ENCODE measurements around the gene CDT1.

Gene CDT1

GRCh38 chr16:88778271-88778525 lies 25.4 kb upstream of the CDT1 start:
- Histone ChIP-seq H3K27ac (ENCODE audit: low read depth, low read length) (no peak overlapping the region), H3K79me2 (ENCODE audit: insufficient read depth, low read length) (no peaks in the 10 kb centered on the region), H3K9me2 (replicated peaks; ENCODE audit: insufficient read depth, low read length) (no peaks in the 10 kb centered on the region), H3K9ac (ENCODE audit: low read length) (no peak overlapping the region), H4K20me1 (ENCODE audit: low read depth, low read length) (no peaks in the 10 kb centered on the region), H3K9me3 (ENCODE audit: insufficient read depth, low read length) (no peaks in the 10 kb centered on the region), H3K4me3 (ENCODE audit: insufficient read depth, low read length, poor library complexity, severe bottlenecking) (no peak overlapping the region), H3K4me2 (ENCODE audit: low read depth, low read length, poor library complexity, severe bottlenecking) (no peak overlapping the region), H3K36me3 (ENCODE audit: low read length) (no peaks in the 10 kb centered on the region), H2AFZ (ENCODE audit: low read depth, low read length, severe bottlenecking) (no peak overlapping the region), H3K27me3 (ENCODE audit: low read length) (no peaks in the 10 kb centered on the region), H3F3A (ENCODE audit: insufficient read depth) (no peaks in the 10 kb centered on the region)
- TF ChIP-seq CTCF (IDR thresholded peaks at IDR 0.05; ENCODE audit: insufficient read depth, low read length, poor library complexity, severe bottlenecking) = no peak
- no peak for TF ChIP-seq EZH2phosphoT487 (conservative IDR thresholded peaks at IDR 0.05; ENCODE audit: low read length)

GRCh38 chr16:88778541-88779065 lies 25.0 kb upstream of the CDT1 start:
- Histone ChIP-seq H3K4me2 (ENCODE audit: low read depth, low read length, poor library complexity, severe bottlenecking) (no peak overlapping the region), H3K9ac (ENCODE audit: low read length) (no peak overlapping the region), H3K9me2 (replicated peaks; ENCODE audit: insufficient read depth, low read length) (no peaks in the 10 kb centered on the region), H4K20me1 (ENCODE audit: low read depth, low read length) (no peaks in the 10 kb centered on the region), H3K27me3 (ENCODE audit: low read length) (no peaks in the 10 kb centered on the region), H3F3A (ENCODE audit: insufficient read depth) (no peaks in the 10 kb centered on the region), H3K4me3 (ENCODE audit: insufficient read depth, low read length, poor library complexity, severe bottlenecking) (no peak overlapping the region), H3K79me2 (ENCODE audit: insufficient read depth, low read length) (no peaks in the 10 kb centered on the region), H3K27ac (ENCODE audit: low read depth, low read length) (no peak overlapping the region), H3K36me3 (ENCODE audit: low read length) (no peaks in the 10 kb centered on the region), H3K9me3 (ENCODE audit: insufficient read depth, low read length) (no peaks in the 10 kb centered on the region), H2AFZ (ENCODE audit: low read depth, low read length, severe bottlenecking) (no peak overlapping the region)
- TF ChIP-seq EZH2phosphoT487 (conservative IDR thresholded peaks at IDR 0.05; ENCODE audit: low read length) (no peak), CTCF (IDR thresholded peaks at IDR 0.05; ENCODE audit: insufficient read depth, low read length, poor library complexity, severe bottlenecking) (no peak)

GRCh38 chr16:88779406-88780141 lies 24.0 kb upstream of the CDT1 start:
- H3K36me3 ChIP-seq (ENCODE audit: low read length) = no peaks in the 10 kb centered on the region
- H3K79me2 ChIP-seq (ENCODE audit: insufficient read depth, low read length) = no peaks in the 10 kb centered on the region
- H3K4me3 ChIP-seq (ENCODE audit: insufficient read depth, low read length, poor library complexity, severe bottlenecking) = no peak overlapping the region
- TF ChIP-seq CTCF (IDR thresholded peaks at IDR 0.05; ENCODE audit: insufficient read depth, low read length, poor library complexity, severe bottlenecking) (no peak), EZH2phosphoT487 (conservative IDR thresholded peaks at IDR 0.05; ENCODE audit: low read length) (no peak)
- H3K9me3 ChIP-seq (ENCODE audit: insufficient read depth, low read length) = no peaks in the 10 kb centered on the region
- no peak overlapping the region for H3K27ac ChIP-seq (ENCODE audit: low read depth, low read length)
- no peaks in the 10 kb centered on the region for H3F3A ChIP-seq (ENCODE audit: insufficient read depth)
- no peaks in the 10 kb centered on the region for H3K9me2 ChIP-seq (replicated peaks; ENCODE audit: insufficient read depth, low read length)
- H4K20me1 ChIP-seq (ENCODE audit: low read depth, low read length) = no peaks in the 10 kb centered on the region
- H3K9ac ChIP-seq (ENCODE audit: low read length) = no peak overlapping the region
- no peak overlapping the region for H2AFZ ChIP-seq (ENCODE audit: low read depth, low read length, severe bottlenecking)
- H3K27me3 ChIP-seq (ENCODE audit: low read length) = no peaks in the 10 kb centered on the region
- no peak overlapping the region for H3K4me2 ChIP-seq (ENCODE audit: low read depth, low read length, poor library complexity, severe bottlenecking)
